ENCODE results near the gene KLLN.
"Not testable (repeated sequence)": the region's sequence is repeated elsewhere in the genome, so short reads cannot be mapped to it uniquely, and the experiment has no call there.

GRCh38 chr10:87855247-87855646 lies 8.1 kb downstream of the KLLN start:
- not testable (repeated sequence) for TF ChIP-seq CTCF (conservative IDR thresholded peaks at IDR 0.05; ENCODE audit: low read depth, low read length); EZH2 (IDR thresholded peaks at IDR 0.05; ENCODE audit: low read length, unreplicated experiment)

Measured in PC-3 (cell line).